ENCODE results near the gene RETREG1.
"Not testable (repeated sequence)": the region's sequence is repeated elsewhere in the genome, so short reads cannot be mapped to it uniquely, and the experiment has no call there.

Gene RETREG1

DNA sequence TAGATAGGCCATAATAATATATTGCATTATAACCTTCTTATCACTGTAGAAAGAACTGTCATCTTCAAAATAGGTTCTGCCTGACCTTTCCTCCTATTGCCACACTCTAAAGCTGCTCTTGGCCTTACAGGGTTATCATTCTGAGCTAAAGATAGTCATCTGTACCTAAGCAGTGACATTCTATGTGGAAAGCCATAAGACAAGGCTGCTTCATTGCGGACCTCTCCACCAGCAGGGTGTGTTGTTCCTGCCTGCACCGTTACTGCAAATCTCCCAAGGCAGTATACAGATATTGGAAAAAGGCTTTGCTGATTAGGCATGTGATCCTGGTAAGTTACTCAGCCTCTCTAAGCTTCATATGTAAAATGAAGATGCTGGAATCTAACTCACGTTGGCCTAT, 159.3 kb downstream of the RETREG1 start:
- Mint-ChIP-seq H3K4me1 (peaks cover 68% of the 10 kb centered on the region), H3K27ac (ENCODE audit: low read depth) (no peak overlapping the region), H3K4me3 (no peak overlapping the region), H3K36me3 (ENCODE audit: insufficient read depth) (peaks cover 64% of the 10 kb centered on the region), H3K9me3 (no peaks in the 10 kb centered on the region), H3K27me3 (no peaks in the 10 kb centered on the region)
- DNase-seq (ENCODE audit: low spot score in 2 of 2) (no peak), ATAC-seq (replicated peaks; ENCODE audit: extremely low read depth, poor library complexity, severe bottlenecking) (no peak)

DNA sequence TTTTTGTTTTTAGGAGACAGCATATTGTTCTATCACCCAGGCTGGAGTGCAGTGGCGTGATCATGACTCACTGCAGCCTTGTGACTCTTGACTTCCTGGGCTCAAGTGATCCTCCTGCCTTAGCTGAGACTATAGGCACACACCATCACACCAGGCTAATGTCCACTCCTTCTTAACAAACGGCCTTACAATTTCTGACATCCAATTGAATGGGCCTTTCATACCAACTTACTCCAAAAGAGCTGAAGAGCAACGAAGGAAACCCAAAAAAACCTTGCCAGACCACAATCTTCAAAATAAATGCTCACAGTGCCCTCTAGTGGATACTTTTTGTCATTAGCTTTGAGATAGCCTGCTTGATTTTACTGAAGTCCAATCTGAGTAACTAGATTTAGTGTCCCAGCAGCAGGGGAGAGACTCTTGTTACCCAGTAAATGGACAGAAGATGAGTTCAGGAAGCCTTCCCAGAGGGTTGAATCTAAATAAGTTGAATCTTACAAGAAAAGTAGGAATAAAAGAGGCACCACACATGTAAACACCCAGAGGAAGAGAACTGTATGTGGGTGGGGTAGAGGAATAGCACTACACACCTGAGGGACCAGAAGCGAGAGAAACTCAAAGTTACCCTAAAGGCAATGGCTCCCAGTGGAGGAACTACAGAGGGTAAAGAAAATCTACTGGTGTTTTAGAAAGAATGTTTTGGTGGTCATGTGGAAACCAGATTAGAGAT, 160.5 kb downstream of the RETREG1 start:
- H3K4me1 Mint-ChIP-seq, result peaks cover 58% of the 10 kb centered on the region
- H3K27me3 Mint-ChIP-seq, result no peaks in the 10 kb centered on the region
- H3K9me3 Mint-ChIP-seq, result no peaks in the 10 kb centered on the region
- H3K27ac Mint-ChIP-seq (ENCODE audit: low read depth), result peak overlapping the region; percentile 54
- ATAC-seq (replicated peaks; ENCODE audit: extremely low read depth, poor library complexity, severe bottlenecking) (peak; percentile 70), DNase-seq (ENCODE audit: low spot score in 2 of 2) (no peak)
- H3K4me3 Mint-ChIP-seq, result peak overlapping the region; percentile 39
- peaks cover 66% of the 10 kb centered on the region for H3K36me3 Mint-ChIP-seq (ENCODE audit: insufficient read depth)

GRCh38 chr5:16455668-16456067, 161.1 kb downstream of the RETREG1 start:
- Mint-ChIP-seq H3K36me3 (ENCODE audit: insufficient read depth) (peaks cover 66% of the 10 kb centered on the region), H3K27me3 (no peaks in the 10 kb centered on the region), H3K27ac (ENCODE audit: low read depth) (peak overlapping the region; percentile 54), H3K9me3 (no peaks in the 10 kb centered on the region), H3K4me1 (peaks cover 52% of the 10 kb centered on the region), H3K4me3 (peak overlapping the region; percentile 39)
- no peak for ATAC-seq (replicated peaks; ENCODE audit: extremely low read depth, poor library complexity, severe bottlenecking)
- no peak for DNase-seq (ENCODE audit: low spot score in 2 of 2)

GRCh38 chr5:16454686-16455085, 162.1 kb downstream of the RETREG1 start:
- no peaks in the 10 kb centered on the region for H3K9me3 Mint-ChIP-seq
- H3K27ac Mint-ChIP-seq (ENCODE audit: low read depth), result no peak overlapping the region
- ATAC-seq (replicated peaks; ENCODE audit: extremely low read depth, poor library complexity, severe bottlenecking) (no peak), DNase-seq (ENCODE audit: low spot score in 2 of 2) (no peak)
- H3K4me1 Mint-ChIP-seq, result peaks cover 42% of the 10 kb centered on the region
- no peaks in the 10 kb centered on the region for H3K27me3 Mint-ChIP-seq
- H3K36me3 Mint-ChIP-seq (ENCODE audit: insufficient read depth), result peaks cover 71% of the 10 kb centered on the region
- H3K4me3 Mint-ChIP-seq, result no peak overlapping the region

DNA sequence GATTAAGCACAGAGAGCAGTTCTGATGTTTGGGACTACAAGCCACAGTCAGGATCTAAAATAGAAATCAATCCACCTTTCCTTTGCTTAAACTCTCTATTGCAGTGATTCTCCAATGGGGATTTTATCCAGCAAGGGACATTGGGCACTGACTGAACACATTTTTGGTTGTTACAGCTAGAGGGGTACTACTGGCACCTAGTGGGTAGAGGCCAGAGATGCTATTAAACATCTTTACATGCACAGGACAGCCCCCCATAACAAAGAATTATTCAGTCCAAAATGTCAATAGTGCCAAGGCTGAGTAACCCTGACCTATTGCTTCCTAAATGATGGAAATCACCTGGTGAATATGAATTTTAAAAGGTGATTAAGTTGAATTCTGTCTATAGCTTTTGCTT, 163.2 kb downstream of the RETREG1 start:
- H3K4me1 Mint-ChIP-seq, result peaks cover 36% of the 10 kb centered on the region

DNA sequence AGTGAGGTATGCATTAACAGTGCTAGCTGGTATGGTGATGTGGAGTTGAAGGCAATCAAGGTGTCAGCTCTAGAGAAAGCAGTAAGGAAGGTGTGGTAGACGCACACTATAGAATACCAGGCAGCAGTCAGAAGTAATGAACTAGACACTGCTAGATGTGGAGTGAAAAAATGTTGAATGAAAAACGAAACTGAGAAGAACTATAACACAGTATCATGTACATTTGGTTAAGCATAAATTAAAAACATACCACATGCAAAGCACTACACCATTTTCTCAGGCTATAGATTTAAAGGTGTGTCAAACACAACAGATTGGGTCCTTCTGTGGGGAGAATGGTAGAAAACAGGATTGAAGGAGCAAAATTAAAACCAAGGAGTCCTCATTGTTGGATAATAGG, 166.6 kb downstream of the RETREG1 start:
- H3K27me3 Mint-ChIP-seq, result no peaks in the 10 kb centered on the region
- ATAC-seq (replicated peaks; ENCODE audit: extremely low read depth, poor library complexity, severe bottlenecking) (no peak), DNase-seq (ENCODE audit: low spot score in 2 of 2) (no peak)
- no peak overlapping the region for H3K4me3 Mint-ChIP-seq
- peaks cover 66% of the 10 kb centered on the region for H3K36me3 Mint-ChIP-seq (ENCODE audit: insufficient read depth)
- H3K9me3 Mint-ChIP-seq, result no peaks in the 10 kb centered on the region
- no peak overlapping the region for H3K27ac Mint-ChIP-seq (ENCODE audit: low read depth)
- H3K4me1 Mint-ChIP-seq, result peaks cover 17% of the 10 kb centered on the region

More for the DNA sequence above, 163.2 kb downstream of the RETREG1 start:
- H3K4me3 Mint-ChIP-seq, result no peak overlapping the region
- H3K36me3 Mint-ChIP-seq (ENCODE audit: insufficient read depth), result peaks cover 75% of the 10 kb centered on the region
- no peak overlapping the region for H3K27ac Mint-ChIP-seq (ENCODE audit: low read depth)
- no peaks in the 10 kb centered on the region for H3K9me3 Mint-ChIP-seq
- DNase-seq (ENCODE audit: low spot score in 2 of 2) (no peak), ATAC-seq (replicated peaks; ENCODE audit: extremely low read depth, poor library complexity, severe bottlenecking) (no peak)
- no peaks in the 10 kb centered on the region for H3K27me3 Mint-ChIP-seq

DNA sequence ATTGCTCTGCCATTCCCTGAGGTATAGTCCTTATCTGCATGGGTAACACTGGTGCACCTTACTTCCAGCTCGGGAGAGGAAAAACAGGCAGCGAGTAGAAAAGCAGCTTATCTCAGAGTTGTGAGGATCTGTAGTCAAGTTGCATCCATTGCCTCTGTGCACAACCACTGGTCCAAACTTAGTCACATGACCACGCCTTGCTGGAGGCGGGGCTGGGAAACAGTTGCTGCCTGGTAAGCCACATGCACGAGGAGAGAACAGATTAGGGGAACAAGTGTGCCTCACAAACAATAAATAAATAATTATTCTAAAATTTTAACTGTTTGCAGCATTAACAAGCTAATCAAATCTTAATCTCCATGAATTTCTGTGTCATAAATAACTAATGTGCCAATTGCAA, 169.8 kb downstream of the RETREG1 start:
- Mint-ChIP-seq H3K9me3 (no peaks in the 10 kb centered on the region), H3K27me3 (no peaks in the 10 kb centered on the region), H3K4me3 (no peak overlapping the region), H3K4me1 (peaks cover 5% of the 10 kb centered on the region), H3K27ac (ENCODE audit: low read depth) (no peak overlapping the region), H3K36me3 (ENCODE audit: insufficient read depth) (peaks cover 48% of the 10 kb centered on the region)
- no peak for DNase-seq (ENCODE audit: low spot score in 2 of 2)
- ATAC-seq (replicated peaks; ENCODE audit: extremely low read depth, poor library complexity, severe bottlenecking), result no peak

- no peaks in the 10 kb centered on the region for H3K4me1 Mint-ChIP-seq
- H3K4me3 Mint-ChIP-seq, result no peak overlapping the region
- H3K36me3 Mint-ChIP-seq (ENCODE audit: insufficient read depth), result peaks cover 1% of the 10 kb centered on the region
- ATAC-seq (replicated peaks; ENCODE audit: extremely low read depth, poor library complexity, severe bottlenecking), result no peak
- DNase-seq (ENCODE audit: low spot score in 2 of 2), result no peak
- no peaks in the 10 kb centered on the region for H3K9me3 Mint-ChIP-seq
- H3K27ac Mint-ChIP-seq (ENCODE audit: low read depth), result no peak overlapping the region
- H3K27me3 Mint-ChIP-seq, result peaks cover 14% of the 10 kb centered on the region
Observed at GRCh38 chr5:16437977-16438376, 178.8 kb downstream of the RETREG1 start.

GRCh38 chr5:16436065-16436682, 180.6 kb downstream of the RETREG1 start:
- H3K9me3 Mint-ChIP-seq; H3K4me1 Mint-ChIP-seq; DNase-seq (ENCODE audit: low spot score in 2 of 2); ATAC-seq (replicated peaks; ENCODE audit: extremely low read depth, poor library complexity, severe bottlenecking); H3K27ac Mint-ChIP-seq (ENCODE audit: low read depth); H3K36me3 Mint-ChIP-seq (ENCODE audit: insufficient read depth); H3K4me3 Mint-ChIP-seq: not testable (repeated sequence)
- peaks cover 27% of the 10 kb centered on the region for H3K27me3 Mint-ChIP-seq

- H3K4me3 Mint-ChIP-seq, result no peak overlapping the region
- H3K27me3 Mint-ChIP-seq, result peaks cover 46% of the 10 kb centered on the region
- no peak for ATAC-seq (replicated peaks; ENCODE audit: extremely low read depth, poor library complexity, severe bottlenecking)
- no peaks in the 10 kb centered on the region for H3K9me3 Mint-ChIP-seq
- no peaks in the 10 kb centered on the region for H3K36me3 Mint-ChIP-seq (ENCODE audit: insufficient read depth)
- DNase-seq (ENCODE audit: low spot score in 2 of 2), result no peak
- no peak overlapping the region for H3K27ac Mint-ChIP-seq (ENCODE audit: low read depth)
- no peaks in the 10 kb centered on the region for H3K4me1 Mint-ChIP-seq
Observed at GRCh38 chr5:16431490-16431889, 185.3 kb downstream of the RETREG1 start.

DNA sequence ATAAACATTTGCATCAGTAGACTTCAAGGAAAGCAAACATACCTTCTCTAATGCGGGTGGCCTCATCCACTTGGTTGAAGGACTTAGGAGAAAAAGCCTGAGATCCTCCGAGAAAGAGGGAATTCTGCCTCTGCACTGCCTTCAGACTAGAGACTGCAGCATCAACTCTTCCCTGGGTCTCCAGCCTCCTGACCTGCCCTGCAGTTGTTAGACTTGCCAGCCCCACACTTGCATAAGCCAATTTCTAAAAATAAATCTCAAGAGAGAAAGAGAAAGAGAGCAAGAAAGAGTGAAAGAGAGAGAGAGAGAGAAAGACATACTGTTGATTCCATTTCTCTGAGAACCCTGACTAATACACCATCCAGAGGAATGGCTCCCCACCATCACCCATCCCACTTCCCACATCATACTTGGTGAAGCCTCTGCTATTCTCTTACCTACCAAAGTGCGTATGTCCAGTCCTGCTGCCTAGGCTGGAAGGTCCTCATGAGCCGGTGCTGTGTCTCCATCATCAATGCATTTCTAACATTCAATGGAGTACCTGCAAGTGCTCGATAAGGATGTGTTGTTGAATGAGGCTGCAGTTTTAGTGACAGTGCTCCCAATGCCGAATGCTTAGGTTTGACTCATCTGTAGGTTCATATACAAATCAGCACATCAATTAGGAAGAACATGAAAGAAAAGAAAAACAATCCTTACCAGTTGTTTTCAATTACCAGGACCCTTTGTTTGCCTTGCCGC, 186.3 kb downstream of the RETREG1 start:
- H3K27ac Mint-ChIP-seq (ENCODE audit: low read depth), result no peak overlapping the region
- no peaks in the 10 kb centered on the region for H3K9me3 Mint-ChIP-seq
- H3K27me3 Mint-ChIP-seq, result peaks cover 48% of the 10 kb centered on the region
- no peaks in the 10 kb centered on the region for H3K4me1 Mint-ChIP-seq
- ATAC-seq (replicated peaks; ENCODE audit: extremely low read depth, poor library complexity, severe bottlenecking), result no peak
- no peak overlapping the region for H3K4me3 Mint-ChIP-seq
- peaks cover 2% of the 10 kb centered on the region for H3K36me3 Mint-ChIP-seq (ENCODE audit: insufficient read depth)
- no peak for DNase-seq (ENCODE audit: low spot score in 2 of 2)

- Mint-ChIP-seq H3K27me3 (peaks cover 42% of the 10 kb centered on the region), H3K9me3 (no peaks in the 10 kb centered on the region), H3K27ac (ENCODE audit: low read depth) (no peak overlapping the region), H3K36me3 (ENCODE audit: insufficient read depth) (peaks cover 2% of the 10 kb centered on the region), H3K4me1 (no peaks in the 10 kb centered on the region), H3K4me3 (no peak overlapping the region)
- ATAC-seq (replicated peaks; ENCODE audit: extremely low read depth, poor library complexity, severe bottlenecking) (no peak), DNase-seq (ENCODE audit: low spot score in 2 of 2) (no peak)
Observed at GRCh38 chr5:16428359-16428758, 188.4 kb downstream of the RETREG1 start.

GRCh38 chr5:16427587-16427986, 189.2 kb downstream of the RETREG1 start:
- DNase-seq (ENCODE audit: low spot score in 2 of 2), result no peak
- Mint-ChIP-seq H3K9me3 (no peaks in the 10 kb centered on the region), H3K27me3 (peaks cover 44% of the 10 kb centered on the region), H3K36me3 (ENCODE audit: insufficient read depth) (peaks cover 2% of the 10 kb centered on the region), H3K4me1 (no peaks in the 10 kb centered on the region), H3K4me3 (no peak overlapping the region), H3K27ac (ENCODE audit: low read depth) (no peak overlapping the region)
- no peak for ATAC-seq (replicated peaks; ENCODE audit: extremely low read depth, poor library complexity, severe bottlenecking)

Data from central memory CD8-positive, alpha-beta T cell (primary cell).